HG02798 (cell line): ENCODE results near the gene CNIH3.

Experiments used
- ATAC-seq: cut with Tn5 transposase; IDR thresholded peaks from one replicate; pipeline ENCODE4 v1.9.1; 2021; ENCODE audit warnings: mild to moderate bottlenecking; ENCODE audit not compliant: unreplicated experiment, poor library complexity

Gene CNIH3

DNA sequence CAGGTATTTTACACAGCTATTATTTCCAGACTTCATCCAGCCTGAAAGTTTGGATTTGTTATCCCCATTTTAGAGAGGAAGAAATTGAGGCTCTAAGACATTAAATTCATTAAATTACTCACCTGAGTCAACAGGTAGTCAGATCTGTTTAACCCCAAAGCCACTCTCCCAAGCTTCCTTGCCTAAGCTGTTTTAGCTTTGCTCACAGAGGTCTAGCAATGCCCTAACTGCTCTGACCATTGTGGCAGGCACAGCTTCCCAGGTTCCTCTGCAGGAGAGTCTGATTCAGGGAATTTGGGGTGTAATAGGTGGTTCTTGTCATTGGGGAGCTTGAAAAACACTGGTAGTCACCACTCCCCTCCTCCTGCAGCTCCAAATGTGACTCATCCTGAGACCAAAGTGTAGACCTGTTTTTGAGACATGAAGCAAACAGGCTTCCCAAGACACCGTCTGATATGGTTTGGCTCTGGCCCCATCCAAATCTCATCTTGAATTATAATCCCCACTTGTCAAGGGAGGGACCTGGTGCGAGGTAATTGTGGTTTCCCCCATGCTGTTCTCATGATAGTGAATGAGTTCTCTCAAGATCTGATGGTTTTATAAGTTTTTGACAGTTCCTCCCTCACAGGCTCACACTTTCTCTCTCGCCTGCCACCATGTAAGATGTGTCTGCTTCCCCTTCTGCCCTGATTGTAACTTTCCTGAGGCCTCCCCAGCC lies 170.6 kb downstream of the CNIH3 start:
- ATAC-seq, result no peak

DNA sequence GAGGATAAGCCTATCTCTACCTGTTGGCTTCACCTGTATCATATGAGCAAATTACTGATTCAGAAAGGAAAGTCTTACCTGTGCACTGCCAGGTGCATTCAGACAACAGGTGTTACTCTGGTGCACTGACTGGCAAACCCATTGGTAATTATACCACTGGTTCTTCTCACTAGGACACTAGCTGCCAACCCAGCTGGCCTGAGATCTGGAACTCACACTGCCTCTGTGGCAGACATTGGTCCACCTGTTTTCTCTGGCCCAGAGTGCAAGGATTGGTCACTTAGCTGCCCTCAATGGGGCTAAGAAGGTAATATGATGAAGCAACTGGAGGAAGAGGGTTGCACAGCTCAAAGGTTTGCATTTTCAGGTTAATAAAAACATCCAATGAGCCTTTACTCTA lies 173.2 kb downstream of the CNIH3 start:
- ATAC-seq, result no peak
